HL-60 (cell line): ENCODE results near the gene BCHE.

Source experiments
- CTCF ChIP-seq: IDR thresholded peaks from one replicate; pipeline ENCODE4 v1.5.1; 2011; ENCODE audit warnings: low read length, control low read depth, inconsistent platforms; ENCODE audit not compliant: insufficient read depth
- POLR2AphosphoS5 ChIP-seq: IDR thresholded peaks from 2 replicates; pipeline ENCODE4 v1.6.1; 2012; ENCODE audit warnings: low read depth

GRCh38 chr3:165852711-165853110, 15.5 kb upstream of the BCHE start:
- TF ChIP-seq CTCF, result no peak
- TF ChIP-seq POLR2AphosphoS5, result no peak
